K562 (cell line): ENCODE data around the gene MIEN1.

ENCODE experiments used
- CEBPB ChIP-seq: fragments of 450-650 bp; IDR thresholded peaks from 2 replicates; pipeline ENCODE4 v1.6.1; 2016; ENCODE audit warnings: missing genetic modification characterization, missing compliant biosample characterization
- CREB3 ChIP-seq: fragments of 450-650 bp; conservative IDR thresholded peaks from 2 replicates; pipeline ENCODE4 v1.6.1; 2016; ENCODE audit warnings: missing genetic modification characterization, low read depth, mild to moderate bottlenecking, missing compliant biosample characterization, moderate library complexity
- CTCF ChIP-seq, 3 experiments: IDR thresholded peaks in 2 of 3; conservative IDR thresholded peaks in 1 of 3; 2 replicates each; pipeline ENCODE4 v1.5.1; 2011 to 2012; ENCODE audit warnings: low read length in 3 of 3, mild to moderate bottlenecking in 3 of 3, control low read depth in 2 of 3, improper control_type of control experiment in 1 of 3, inconsistent platforms in 1 of 3, low read depth in 1 of 3, mixed read lengths in 1 of 3, moderate library complexity in 1 of 3; ENCODE audit not compliant: insufficient read depth in 2 of 3
- DPF2 ChIP-seq: fragments of 450-650 bp; IDR thresholded peaks from 2 replicates; pipeline ENCODE4 v1.6.1; 2016
- ELF1 ChIP-seq: fragments of 200-800 bp; sonication (Bioruptor generic); IDR thresholded peaks from 2 replicates; pipeline ENCODE4 v1.6.1; 2016; ENCODE audit warnings: missing genetic modification characterization, missing compliant biosample characterization
- FOXM1 ChIP-seq, 2 experiments: fragments of 450-650 bp in 1 of 2; sonication (generic) in 1 of 2; formaldehyde crosslinking in 1 of 2; IDR thresholded peaks; 2 replicates each; pipeline versions ENCODE4 v1.6.1 to v1.9.0; 2017 to 2022; ENCODE audit warnings: low read depth in 2 of 2, mild to moderate bottlenecking in 2 of 2, missing genetic modification reagents in 1 of 2, moderate library complexity in 1 of 2
- HNRNPLL ChIP-seq: fragments of 200-400 bp; formaldehyde crosslinking; IDR thresholded peaks from 2 replicates; pipeline ENCODE4 v1.6.1; 2017; ENCODE audit warnings: low read length, low read depth, mild to moderate bottlenecking; ENCODE audit not compliant: poor library complexity, severe bottlenecking
- L3MBTL2 ChIP-seq: fragments of 450-650 bp; IDR thresholded peaks from 2 replicates; pipeline ENCODE4 v1.6.1; 2016; ENCODE audit warnings: mild to moderate bottlenecking, moderate library complexity
- POLR2AphosphoS2 ChIP-seq: IDR thresholded peaks from 2 replicates; pipeline ENCODE4 v1.6.1; 2012; ENCODE audit warnings: low read length, improper control_type of control experiment
- ZNF584 ChIP-seq: fragments of 200-800 bp; sonication (Bioruptor generic); IDR thresholded peaks from 2 replicates; pipeline ENCODE4 v1.6.1; 2016; ENCODE audit warnings: low read depth, mild to moderate bottlenecking, missing genetic modification characterization, missing compliant biosample characterization
- ZNF766 ChIP-seq: fragments of 200-800 bp; sonication (Bioruptor generic); conservative IDR thresholded peaks from 2 replicates; pipeline ENCODE4 v1.6.1; 2016; ENCODE audit warnings: missing genetic modification characterization, missing compliant biosample characterization

GRCh38 chr17:39742856-39743436 is 12.6 kb upstream of the MIEN1 start:
- TF ChIP-seq L3MBTL2 = no peak
- TF ChIP-seq ZNF584 (CRISPR knock-in tag) = no peak
- no peak for TF ChIP-seq FOXM1 (IDR thresholded peaks at IDR 0.05; ENCODE audit: low read depth)
- TF ChIP-seq FOXM1 (CRISPR knock-in tag; IDR thresholded peaks at IDR 0.05; ENCODE audit: low read depth) = no peak
- no peak for TF ChIP-seq ZNF766 (CRISPR knock-in tag)
- no peak for TF ChIP-seq ELF1 (tag)
- TF ChIP-seq DPF2 = no peak
- TF ChIP-seq POLR2AphosphoS2 = no peak
- no peak for TF ChIP-seq CEBPB (tag)
- no peak for TF ChIP-seq HNRNPLL
- no peak for TF ChIP-seq CTCF (IDR thresholded peaks at IDR 0.05 in 2 of 3, conservative IDR thresholded peaks at IDR 0.05 in 1 of 3; ENCODE audit: insufficient read depth in 2 of 3, low read depth in 1 of 3, low read length in 3 of 3)
- TF ChIP-seq CREB3 (tag) = no peak
